Adrenal gland (tissue), 12 donors: Measurements from ENCODE around the gene HES7. TPM values are rescaled to one million over a fixed set of nuclear protein-coding genes. Genes with fewer than 3 reads are reported as not detected.

ENCODE experiments used
- DNase-seq, 7 donors: peaks; one replicate each; pipeline ENCODE4 v3.0.0-alpha.2; 2019 to 2020
- H3K27ac ChIP-seq, 5 donors: fragments of 200-600 bp; sonication (generic) in 4 of 5; 1 replicate in 3 of 5; 2 replicates in 2 of 5; pipeline versions ENCODE4 v1.5.1 to v1.8.0; 2016 to 2020; ENCODE audit warnings: mild to moderate bottlenecking in 1 of 5
- H3K27me3 ChIP-seq: fragments of 200-600 bp; 2 replicates; pipeline ENCODE4 v1.8.0; 2021
- H3K36me3 ChIP-seq, 2 donors: fragments of 200-600 bp; replicated peaks in 1 of 2; 1 replicate in 1 of 2; 2 replicates in 1 of 2; pipeline versions ENCODE4 v1.5.1 to v1.8.0; 2018 to 2022
- H3K4me1 ChIP-seq, 2 donors: fragments of 200-600 bp; replicated peaks in 1 of 2; 1 replicate in 1 of 2; 2 replicates in 1 of 2; pipeline versions ENCODE4 v1.5.1 to v1.8.0; 2018 to 2021
- H3K4me3 ChIP-seq, 4 donors: fragments of 200-600 bp; sonication (generic) in 3 of 4; one replicate each; pipeline ENCODE4 v1.5.1; 2016 to 2018
- H3K9me3 ChIP-seq, 3 donors: fragments of 200-600 bp; sonication (generic) in 1 of 3; replicated peaks in 1 of 3; 1 replicate in 2 of 3; 2 replicates in 1 of 3; pipeline versions ENCODE4 v1.5.1 to v1.8.0; 2016 to 2021
- POLR2A ChIP-seq, 2 donors: fragments of 450-650 bp; IDR thresholded peaks; one replicate each; pipeline ENCODE4 v1.6.1; 2017; ENCODE audit warnings: antibody characterized with exemption in 2 of 2, mild to moderate bottlenecking in 2 of 2, moderate library complexity in 1 of 2
- WGBS, 4 donors: extraction: QIAGEN DNeasy Blood & Tissue Kit in 2 of 4; methylation state at CpG; one replicate each; pipeline versions ENCODE4 v1.1.5 to v1.1.7; 2013 to 2017; 5-methylcytosine and 5-hydroxymethylcytosine counted together
- intact Hi-C, 2 donors: fragments of 100-400 bp; cut with DNase I; formaldehyde crosslinking; loops; one replicate each; pipeline versions ENCODE4 v1.14.1 to v1.15.0; 2022 to 2023
- polyA plus RNA-seq, 3 donors: library from polyadenylated mRNA; stranded (reverse); fragments of 200-250 nt in 2 of 3; fragments of 350-450 nt in 1 of 3; fragmentation: Illumina TruSeq in 1 of 3; extraction: RNeasy Lipid Tissue Mini Kit (QIAGEN cat#74804) in 1 of 3; gene quantifications; one replicate each; pipeline ENCODE4 v1.2.3, GENCODE V29; 2013 to 2014
- total RNA-seq, 9 donors: library from RNA; depleted of rRNA in 4 of 9; stranded (reverse); fragments of >200 nt in 4 of 9; fragments of 120-200 nt in 1 of 9; fragmentation: NEBNext Ultra II Directional in 1 of 9; extraction: Animal tissue kit (Norgen Biotek cat#: 25700) in 1 of 9; gene quantifications; one replicate each; pipeline versions ENCODE4 v1.1.0 to v1.2.4, GENCODE V29; 2013 to 2023
- TF ChIP-seq, protein P1 (sequence below), 6 experiments: fragments of 450-650 bp in 4 of 6; fragments of 200-600 bp in 2 of 6; sonication (generic) in 1 of 6; IDR thresholded peaks; 1 replicate in 5 of 6; 2 replicates in 1 of 6; pipeline versions ENCODE4 v1.5.1 to v1.8.0; 2016 to 2021; ENCODE audit warnings: antibody characterized with exemption in 6 of 6, mild to moderate bottlenecking in 2 of 6, moderate library complexity in 1 of 6
- donor health status: healthy with polysubstance abuse.
- donor health status: Bipolar disorder and iron deficiency.
- donor health status: DM: yes; HTN: yes; CAD: no.
- donor health status: DM: no; HTN: no; CAD: no.
- donor health status: DM: no; HTN: no; CAD: no.
- donor health status: DM: yes; HTN: yes; CAD: no.

The HES7 gene
- total and polyA plus RNA-seq, 12 donors, result 0.06 to 1.0 (median 0.32) TPM; not detected in 7

- Histone ChIP-seq H3K27me3 (peaks cover 10% of the 10 kb centered on the region), H3K27ac (no peak overlapping the region), H3K4me3 (no peak overlapping the region), H3K9me3 (no peaks in the 10 kb centered on the region), H3K4me1 (no peaks in the 10 kb centered on the region), H3K36me3 (no peaks in the 10 kb centered on the region)
- intact Hi-C loops, result loop anchor here in 1 of 2 donors (10.0 kb wide), 1 partner anchor 225 kb away; the partner anchor contains the start of gene ARHGEF15
- 61 to 72% (median 70%) methylated on average over 6 of the region's 6 CpGs for WGBS, 4 donors
- no peak for TF ChIP-seq POLR2A (IDR thresholded peaks at IDR 0.05)
- TF ChIP-seq, protein P1, sequence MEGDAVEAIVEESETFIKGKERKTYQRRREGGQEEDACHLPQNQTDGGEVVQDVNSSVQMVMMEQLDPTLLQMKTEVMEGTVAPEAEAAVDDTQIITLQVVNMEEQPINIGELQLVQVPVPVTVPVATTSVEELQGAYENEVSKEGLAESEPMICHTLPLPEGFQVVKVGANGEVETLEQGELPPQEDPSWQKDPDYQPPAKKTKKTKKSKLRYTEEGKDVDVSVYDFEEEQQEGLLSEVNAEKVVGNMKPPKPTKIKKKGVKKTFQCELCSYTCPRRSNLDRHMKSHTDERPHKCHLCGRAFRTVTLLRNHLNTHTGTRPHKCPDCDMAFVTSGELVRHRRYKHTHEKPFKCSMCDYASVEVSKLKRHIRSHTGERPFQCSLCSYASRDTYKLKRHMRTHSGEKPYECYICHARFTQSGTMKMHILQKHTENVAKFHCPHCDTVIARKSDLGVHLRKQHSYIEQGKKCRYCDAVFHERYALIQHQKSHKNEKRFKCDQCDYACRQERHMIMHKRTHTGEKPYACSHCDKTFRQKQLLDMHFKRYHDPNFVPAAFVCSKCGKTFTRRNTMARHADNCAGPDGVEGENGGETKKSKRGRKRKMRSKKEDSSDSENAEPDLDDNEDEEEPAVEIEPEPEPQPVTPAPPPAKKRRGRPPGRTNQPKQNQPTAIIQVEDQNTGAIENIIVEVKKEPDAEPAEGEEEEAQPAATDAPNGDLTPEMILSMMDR (IDR thresholded peaks at IDR 0.05), result no peak
- no peak for DNase-seq
Measured at GRCh38 chr17:8089728-8090127, 34.2 kb downstream of the HES7 start.

DNA sequence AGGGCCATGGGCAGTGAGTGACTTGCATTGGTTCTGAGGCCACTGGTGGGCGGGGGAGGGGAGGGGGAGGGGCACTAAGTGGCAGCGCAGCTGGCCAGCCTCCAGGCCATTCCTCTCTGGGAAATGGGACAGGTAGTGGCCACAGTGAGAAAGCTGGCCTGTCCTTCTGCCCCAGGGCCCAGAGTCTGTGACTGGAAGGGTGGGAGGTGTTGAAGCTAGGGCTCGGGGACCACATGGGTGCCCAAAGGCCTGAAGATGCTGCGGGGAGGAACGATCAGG lies 36.0 kb downstream of the HES7 start:
- peaks cover 26% of the 10 kb centered on the region for H3K27me3 ChIP-seq
- 64 to 73% (median 69%) methylated on average over 3 to 5 of the region's 5 CpGs for WGBS, 4 donors

GRCh38 chr17:8087075-8087951 lies 36.6 kb downstream of the HES7 start, which contains the start of gene ALOX12B:
Gene ALOX12B (minus strand): TSS chr17:8087716. CDS start chr17:8087442, 274 bp downstream.
- H3K9me3 ChIP-seq, result no peaks in the 10 kb centered on the region
- DNase-seq, result no peak
- H3K27me3 ChIP-seq, result peaks cover 28% of the 10 kb centered on the region
- no peak within 1 kb of the TSS for H3K27ac ChIP-seq
- WGBS, 4 donors, result 78 to 85% (median 80%) methylated on average over 16 to 20 of the region's 20 CpGs
- no peaks in the 10 kb centered on the region for H3K4me1 ChIP-seq
- H3K4me3 ChIP-seq, result no peak within 1 kb of the TSS
- TF ChIP-seq, protein P1 (IDR thresholded peaks at IDR 0.05), result no peak
- no peak for TF ChIP-seq POLR2A (IDR thresholded peaks at IDR 0.05)
- H3K36me3 ChIP-seq, result no peaks in the 10 kb centered on the region
- intact Hi-C loops, result no loop called here

More for the DNA sequence above, 36.0 kb downstream of the HES7 start:
- H3K4me3 ChIP-seq, result no peak overlapping the region
- H3K9me3 ChIP-seq, result no peaks in the 10 kb centered on the region
- H3K27ac ChIP-seq, result no peak overlapping the region
- H3K36me3 ChIP-seq, result no peaks in the 10 kb centered on the region
- H3K4me1 ChIP-seq, result no peaks in the 10 kb centered on the region
- TF ChIP-seq POLR2A (IDR thresholded peaks at IDR 0.05), result no peak
- TF ChIP-seq, protein P1 (IDR thresholded peaks at IDR 0.05), result no peak
- no peak for DNase-seq
- intact Hi-C loops, result no loop called here

- WGBS, 4 donors, result 84 to 88% (median 86%) methylated on average over 6 of the region's 6 CpGs
- Histone ChIP-seq H3K4me1 (peaks cover 0 to 6% of the 10 kb centered on the region in 2 donors), H3K36me3 (no peaks in the 10 kb centered on the region), H3K4me3 (no peak overlapping the region), H3K9me3 (no peaks in the 10 kb centered on the region), H3K27me3 (peaks cover 28% of the 10 kb centered on the region), H3K27ac (no peak overlapping the region)
- TF ChIP-seq, protein P1 (IDR thresholded peaks at IDR 0.05), result no peak
- no peak for TF ChIP-seq POLR2A (IDR thresholded peaks at IDR 0.05)
- intact Hi-C loops, result no loop called here
- DNase-seq, result no peak
Measured at GRCh38 chr17:8084250-8084649, 39.7 kb downstream of the HES7 start.
